Stimulated activated naive CD8-positive, alpha-beta T cell treated with anti-CD3 and anti-CD28 coated beads, Interleukin-15, Interleukin-2, amounts not matched to agents 100 U/mL and 50 U/mL, for 24 hours (primary cell): Measurements from ENCODE around the gene HDAC9.

Experiments used
- ATAC-seq: fragments of 150-1000 bp; cut with Tn5 transposase; one replicate; pipeline ENCODE4 v1.10.0; 2021
- DNase-seq: peaks from one replicate; pipeline ENCODE4 v3.0.0; 2021

HDAC9 gene

DNA sequence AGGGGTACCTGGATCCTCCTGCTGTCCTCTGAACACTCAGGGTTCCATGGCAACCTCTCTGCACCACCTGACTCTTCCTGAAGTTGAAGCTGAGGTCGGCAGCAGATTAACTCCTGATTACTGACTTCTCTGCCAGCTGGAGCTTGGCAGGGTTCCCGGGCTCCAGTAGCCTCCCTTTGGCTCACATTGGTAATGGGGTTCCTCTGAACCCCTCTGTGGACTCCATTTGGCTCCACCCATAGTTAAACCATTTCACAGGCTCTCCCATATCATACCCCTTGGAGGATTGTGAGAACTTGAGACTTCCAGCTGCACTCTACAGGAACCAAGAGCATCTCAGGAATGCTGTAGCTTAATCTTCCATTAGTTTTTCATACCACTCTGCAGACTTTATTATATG, 292.5 kb downstream of the HDAC9 start:
- ATAC-seq (no peak), DNase-seq (no peak)

DNA sequence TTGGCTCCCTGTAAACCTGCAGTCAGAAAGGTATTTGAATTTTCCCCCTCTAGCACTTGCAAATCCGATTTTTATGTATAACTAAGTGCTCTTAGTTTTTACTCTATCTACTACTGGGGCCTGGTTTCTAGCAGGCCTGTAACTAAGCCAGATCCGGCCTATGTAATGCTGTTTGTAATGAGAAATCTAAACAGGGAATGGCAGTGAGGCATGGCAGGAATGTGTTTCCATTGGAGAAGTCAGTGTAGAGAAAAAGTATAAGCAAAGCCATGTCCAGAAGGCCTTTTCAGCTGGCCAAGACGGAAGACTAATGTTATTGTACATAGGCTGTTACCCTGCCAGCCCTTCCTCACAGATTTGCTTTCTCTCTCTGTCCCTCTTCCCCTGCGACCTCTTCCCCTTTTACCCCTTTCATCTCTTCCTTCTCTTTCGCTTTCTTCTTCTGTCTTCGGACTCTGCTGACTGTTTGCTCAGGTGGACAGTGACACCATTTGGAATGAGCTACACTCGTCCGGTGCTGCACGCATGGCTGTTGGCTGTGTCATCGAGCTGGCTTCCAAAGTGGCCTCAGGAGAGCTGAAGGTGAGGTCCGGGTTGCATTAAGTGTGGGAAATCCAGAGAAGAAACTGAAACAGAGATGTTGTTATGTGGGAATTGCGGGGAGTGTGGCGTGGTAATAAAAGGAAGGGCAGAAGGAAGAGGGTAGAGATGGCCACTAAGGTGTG, 297.5 kb downstream of the HDAC9 start:
- DNase-seq, result no peak
- ATAC-seq, result no peak

DNA sequence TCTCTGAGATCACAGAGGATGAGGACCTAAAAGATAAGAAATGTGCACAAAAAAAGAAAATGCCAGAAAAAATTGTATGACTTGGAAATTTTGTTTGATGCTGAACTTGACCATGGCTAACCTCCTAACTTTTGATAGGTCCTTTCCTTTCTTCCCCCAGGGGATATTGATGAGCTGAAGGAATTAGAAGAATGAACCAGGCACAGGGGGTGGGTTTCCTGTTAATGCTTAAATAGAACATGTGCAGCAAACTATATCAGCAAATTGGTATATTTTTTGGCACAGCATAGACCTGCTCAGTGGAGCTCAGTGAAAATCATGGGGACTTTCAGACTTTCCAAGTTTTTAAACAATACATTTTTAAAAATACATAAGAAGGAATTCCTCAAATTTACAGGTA, 300.7 kb downstream of the HDAC9 start:
- DNase-seq (no peak), ATAC-seq (no peak)

DNA sequence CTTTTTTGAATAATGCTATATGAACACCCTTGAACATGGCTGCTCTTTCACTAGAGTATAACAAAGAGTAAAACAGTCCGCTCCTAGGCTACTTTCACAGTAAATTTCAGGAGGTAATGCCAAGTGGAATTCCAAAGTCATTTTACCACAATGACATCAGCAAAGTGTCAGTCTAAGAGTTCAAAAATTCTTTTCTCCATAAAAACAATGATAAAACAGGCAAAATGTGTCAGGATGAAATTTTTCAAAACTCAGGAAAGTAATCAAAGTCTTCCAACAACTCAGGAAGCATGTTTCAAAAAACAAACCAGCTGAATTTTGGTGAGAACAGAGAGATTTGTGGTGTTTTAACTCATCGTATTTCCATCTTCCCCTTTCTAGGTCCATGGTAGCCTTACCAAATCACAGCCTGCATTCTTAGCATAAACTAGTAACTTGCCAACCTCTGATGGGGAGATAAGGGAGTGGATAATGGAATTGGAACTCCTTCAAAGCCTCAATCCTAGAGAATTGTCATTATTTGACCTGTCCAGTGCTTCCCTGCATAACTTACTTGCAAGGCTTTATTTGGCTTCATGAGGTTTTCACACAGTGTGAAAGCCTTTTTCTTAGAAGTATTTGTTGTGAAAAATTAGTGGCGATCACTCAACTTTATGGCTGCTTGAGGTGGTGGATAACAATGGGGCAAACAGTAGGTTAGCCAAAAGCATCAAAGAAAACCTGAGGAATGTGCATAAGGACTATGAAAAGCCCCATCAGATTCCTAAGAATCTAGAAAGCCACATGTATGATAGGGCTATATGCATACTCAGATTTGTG, 302.7 kb downstream of the HDAC9 start:
- DNase-seq, result no peak
- ATAC-seq, result no peak

DNA sequence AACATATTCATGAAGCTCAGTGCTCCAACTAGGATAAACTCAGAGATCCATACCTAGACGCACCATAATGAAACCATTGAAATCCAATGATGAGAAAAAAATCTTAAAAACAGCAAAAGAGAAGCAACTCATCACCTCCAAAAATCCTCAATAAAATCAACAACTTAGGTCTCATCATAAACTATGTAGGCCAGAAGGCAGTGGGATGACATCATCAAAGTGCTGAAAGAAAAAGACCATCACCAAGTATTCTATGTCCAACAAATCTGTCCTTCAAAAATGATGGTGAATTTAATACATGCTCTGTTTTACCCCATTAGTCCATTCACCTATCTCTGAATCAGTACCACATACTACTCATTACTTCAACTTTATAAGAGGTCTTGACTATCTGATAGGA, 304.4 kb downstream of the HDAC9 start:
- no peak for ATAC-seq
- DNase-seq, result no peak

DNA sequence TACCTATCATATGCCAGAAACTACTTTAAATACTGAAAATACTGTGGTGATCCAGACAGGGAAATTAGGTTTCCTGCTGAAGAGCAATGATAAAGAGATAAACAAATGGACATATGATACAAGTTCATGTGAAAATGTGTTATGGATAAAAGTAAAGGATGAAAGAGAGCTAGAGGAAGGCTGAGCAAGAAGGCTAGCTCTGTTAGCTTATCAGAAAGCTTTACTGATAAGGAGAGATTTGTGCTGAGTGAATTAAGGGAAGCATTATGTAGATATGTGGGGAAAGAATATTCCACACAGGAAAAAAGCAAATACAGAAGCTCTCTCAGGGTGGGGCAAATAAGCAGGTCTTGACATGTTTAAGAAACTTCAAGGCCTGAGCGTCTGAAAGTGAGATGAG, 308.4 kb downstream of the HDAC9 start:
- no peak for ATAC-seq
- DNase-seq, result no peak

DNA sequence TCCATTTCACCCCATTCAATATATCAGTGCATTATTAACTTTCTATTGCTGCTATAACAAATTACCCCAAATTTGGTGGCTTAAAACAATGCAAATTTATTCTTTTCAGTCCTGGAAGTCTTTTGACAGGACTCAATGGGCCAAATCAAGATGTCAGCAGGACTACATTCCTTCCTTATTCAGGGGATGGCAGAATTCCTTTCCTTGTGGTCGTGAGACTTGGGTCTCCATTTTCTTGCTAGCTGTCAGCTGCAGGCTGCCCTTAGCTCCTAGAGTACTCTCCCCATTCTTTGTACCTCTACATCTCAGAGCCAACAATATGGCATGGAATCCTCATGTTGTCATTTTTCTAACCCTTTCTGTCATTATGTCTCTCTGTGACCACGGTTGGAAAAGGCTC, 310.6 kb downstream of the HDAC9 start:
- ATAC-seq (no peak), DNase-seq (no peak)

DNA sequence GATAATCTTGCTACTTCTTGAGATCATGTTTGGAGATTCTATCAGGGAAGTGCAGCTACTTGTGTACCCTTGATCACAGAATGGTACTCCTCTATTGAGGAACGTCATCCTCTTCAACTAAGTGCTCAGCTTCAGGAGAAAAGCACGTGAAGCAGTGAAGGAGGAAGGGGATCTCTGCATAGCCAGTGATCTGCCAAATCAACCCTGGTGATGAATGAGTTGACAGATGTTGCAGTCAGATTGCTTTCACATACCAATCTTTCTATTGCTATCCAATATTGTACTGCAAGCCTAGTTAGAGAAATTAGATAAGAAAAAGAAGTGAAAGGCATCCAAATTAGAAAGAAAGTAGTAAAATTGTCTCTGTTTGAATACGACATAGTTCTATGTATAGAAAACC, 312.5 kb downstream of the HDAC9 start:
- no peak for DNase-seq
- no peak for ATAC-seq

DNA sequence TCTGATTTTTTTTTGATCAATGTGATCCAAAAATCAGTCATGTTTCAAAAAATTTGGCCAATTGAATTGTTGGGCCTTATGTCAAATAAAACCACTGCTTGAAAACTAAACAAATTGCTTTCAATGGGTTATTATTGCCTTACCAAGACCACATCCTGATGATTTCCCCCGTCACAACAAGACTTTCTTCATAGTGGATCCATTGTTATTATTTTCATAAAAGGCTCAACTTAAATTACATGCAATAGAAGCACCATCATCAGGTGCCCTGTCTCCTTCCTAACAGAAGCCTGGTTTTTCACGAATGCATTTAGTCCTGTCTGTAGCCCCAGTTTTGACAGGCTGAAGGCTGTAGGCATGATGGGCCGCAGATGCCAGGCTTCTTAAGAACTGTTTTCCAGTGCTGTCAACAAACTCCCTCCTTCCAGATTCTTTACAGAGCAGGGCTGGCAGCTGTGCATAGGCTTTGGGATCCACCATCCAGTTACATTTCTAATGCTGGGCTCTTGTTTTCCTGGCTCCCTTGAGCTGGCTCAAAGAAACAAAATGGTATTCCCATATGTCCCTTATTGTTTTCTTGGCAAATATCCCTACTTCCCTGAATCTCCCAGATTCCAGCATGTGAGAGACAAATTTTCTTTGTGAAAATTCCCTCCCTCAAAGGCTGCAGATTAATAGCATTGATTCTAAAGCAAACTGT, 319.9 kb downstream of the HDAC9 start:
- DNase-seq (no peak), ATAC-seq (no peak)

DNA sequence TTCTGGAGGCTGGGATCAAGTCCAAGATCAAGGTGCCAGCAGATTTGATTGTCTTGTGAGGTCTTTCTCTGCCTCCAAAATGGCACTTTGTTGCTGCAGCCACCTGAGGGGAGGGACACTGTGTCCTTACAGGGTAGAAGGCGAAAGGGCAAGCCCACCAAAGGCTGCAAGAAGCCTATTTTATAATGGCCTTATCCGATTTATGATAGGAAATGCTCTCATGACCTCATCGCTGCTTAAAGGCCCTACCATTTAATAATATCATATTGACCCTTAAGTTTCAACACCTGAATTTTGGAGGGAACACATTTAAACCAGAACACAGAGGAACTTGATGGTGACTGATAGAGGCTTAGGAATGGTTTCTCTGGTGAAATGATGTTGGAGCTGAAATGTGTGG, 325.4 kb downstream of the HDAC9 start:
- ATAC-seq (no peak), DNase-seq (no peak)

DNA sequence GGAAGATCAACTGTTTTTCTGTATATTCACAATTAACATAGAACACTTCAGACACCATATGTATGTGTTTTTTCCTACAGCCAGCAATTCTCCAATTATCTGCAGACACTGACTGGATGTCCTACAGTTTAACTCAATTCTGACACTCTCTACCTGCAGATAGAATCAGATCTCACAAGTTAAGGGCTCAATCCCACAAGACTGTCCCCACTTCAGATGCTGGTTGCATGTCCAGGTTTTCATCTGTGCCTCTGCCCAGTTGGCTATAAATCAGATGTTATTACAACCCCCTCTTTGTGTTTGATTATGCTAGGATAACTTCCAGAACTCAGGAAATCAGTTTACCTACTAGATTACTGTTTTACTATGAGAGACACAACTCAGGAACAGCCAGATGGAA, 326.0 kb downstream of the HDAC9 start:
- no peak for ATAC-seq
- DNase-seq, result no peak

DNA sequence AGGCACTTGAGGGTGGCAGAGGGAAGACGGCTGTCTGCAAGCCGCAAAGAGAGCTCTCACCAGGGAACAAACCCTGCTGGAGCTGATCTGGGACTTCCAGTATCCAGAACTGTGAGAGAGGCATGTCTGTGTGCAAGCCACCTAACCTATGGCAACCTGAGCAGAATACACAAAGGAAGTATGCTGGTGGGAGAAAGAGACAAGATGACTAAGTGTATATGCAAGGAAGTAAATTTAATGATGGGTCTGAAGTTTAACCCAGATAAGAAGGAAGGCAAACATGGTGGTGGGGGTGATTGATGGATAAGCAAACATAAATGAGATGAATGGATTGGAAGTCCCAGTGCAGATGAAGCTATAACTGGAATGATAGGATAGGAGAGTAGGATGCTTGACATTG, 328.6 kb downstream of the HDAC9 start:
- ATAC-seq, result no peak

DNA sequence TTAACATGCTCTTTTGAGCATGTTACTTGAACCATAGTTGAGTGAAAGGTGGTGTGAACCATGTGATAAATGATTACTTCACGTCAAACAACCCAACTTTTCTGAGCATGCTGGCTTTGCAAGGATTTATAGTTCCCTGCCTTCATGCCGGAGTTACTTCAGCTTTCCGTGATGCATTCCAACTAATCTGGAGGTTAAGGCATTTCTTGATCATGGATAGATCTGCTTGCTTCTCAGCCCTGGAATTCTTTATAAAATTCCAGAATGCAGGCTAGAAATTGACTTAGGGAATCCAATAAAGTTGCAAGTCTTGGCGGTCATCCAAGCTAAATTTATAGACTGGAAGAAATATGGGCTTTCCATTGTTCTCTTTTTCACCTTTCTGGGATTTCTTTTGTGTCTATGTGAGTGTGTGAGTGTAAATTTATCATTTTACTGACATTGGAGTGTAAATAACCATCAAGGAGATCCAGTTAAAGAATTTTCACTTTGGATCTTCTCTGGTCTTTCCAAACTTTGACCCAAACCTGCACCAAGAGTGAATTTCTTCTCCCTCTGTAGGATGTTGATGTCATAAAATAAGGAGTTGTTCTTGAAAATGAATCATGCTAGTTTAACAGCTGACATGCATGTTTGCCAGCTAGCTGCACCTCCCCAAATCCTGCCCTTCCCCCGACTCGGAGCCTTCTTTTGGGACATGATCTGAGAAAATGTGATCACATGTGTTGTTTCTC, 332.9 kb downstream of the HDAC9 start:
- DNase-seq, result no peak

More for the DNA sequence above, 328.6 kb downstream of the HDAC9 start:
- no peak for DNase-seq

DNA sequence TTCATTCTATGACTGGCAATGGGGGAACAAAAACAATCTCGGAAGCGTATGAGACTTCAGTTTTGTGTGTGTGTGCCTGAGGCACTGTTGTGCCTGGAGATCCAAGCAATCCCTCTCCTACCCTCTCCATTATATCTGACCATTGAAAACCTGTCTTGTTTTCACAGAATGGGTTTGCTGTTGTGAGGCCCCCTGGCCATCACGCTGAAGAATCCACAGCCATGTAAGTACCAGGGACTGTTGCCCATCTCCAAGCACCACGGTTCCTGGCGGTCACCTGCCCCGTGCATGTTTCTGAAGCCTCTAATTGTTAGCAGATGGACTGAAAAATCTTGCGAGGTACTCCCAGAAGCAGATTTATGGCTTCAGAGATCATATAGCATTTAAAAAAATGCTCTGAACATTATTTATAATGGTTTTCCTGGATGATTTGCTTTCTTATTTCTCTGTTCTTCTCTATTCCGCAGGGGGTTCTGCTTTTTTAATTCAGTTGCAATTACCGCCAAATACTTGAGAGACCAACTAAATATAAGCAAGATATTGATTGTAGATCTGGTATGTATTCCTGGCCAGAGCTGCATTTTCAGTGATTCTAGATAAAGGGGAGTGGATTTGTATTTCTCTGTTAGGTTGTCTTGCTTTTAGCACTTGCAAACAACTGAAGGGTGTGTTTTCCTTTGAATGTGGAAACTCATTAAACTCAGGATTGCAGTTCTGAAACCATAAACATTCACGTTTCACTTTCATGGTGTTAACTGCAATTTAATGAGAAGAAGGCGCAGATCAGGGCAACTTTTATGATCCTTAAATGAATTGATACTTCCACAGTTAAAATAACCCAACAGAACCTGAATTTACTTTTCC, 333.7 kb downstream of the HDAC9 start:
- DNase-seq (no peak), ATAC-seq (no peak)

More for the DNA sequence above, 332.9 kb downstream of the HDAC9 start:
- ATAC-seq, result no peak

DNA sequence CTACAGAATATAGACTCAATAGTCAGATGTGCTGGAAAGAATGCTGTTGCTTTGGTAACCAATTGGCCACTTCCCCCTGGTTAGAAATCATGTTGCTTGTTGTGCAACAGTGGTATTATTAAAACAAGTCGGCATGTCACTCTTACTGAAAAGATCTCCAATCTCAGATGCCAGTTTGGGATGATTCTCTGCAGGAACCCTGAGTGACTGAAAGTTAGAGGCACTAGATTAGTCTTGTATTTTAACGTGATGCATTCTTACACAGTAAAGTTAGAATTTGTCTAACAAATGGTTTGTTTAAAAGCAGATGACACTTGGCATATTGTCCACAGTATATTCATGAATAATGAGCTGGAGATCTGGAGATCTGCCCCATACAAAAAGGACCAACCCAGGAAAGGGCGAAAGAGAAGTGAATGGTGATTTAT, 334.3 kb downstream of the HDAC9 start:
- DNase-seq (no peak), ATAC-seq (no peak)

DNA sequence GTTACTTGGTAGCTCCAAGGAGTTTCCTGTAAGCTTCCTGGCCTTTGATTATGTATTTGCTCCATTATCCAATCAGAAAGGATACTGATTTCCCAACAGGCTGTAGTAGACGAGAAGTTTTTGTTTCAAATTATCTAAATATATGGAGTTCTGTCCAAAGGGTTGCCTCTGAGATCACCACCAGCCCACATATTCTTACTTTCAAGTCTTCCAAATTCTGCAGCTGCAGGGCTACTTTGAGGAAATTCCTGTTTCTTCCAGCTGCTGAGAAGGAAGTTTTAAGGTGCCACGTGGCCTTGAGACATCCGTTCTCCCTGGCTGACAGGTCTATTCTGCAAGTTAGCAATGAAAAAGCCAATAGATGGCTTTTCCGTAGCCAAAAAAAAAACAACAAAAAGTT, 335.9 kb downstream of the HDAC9 start:
- DNase-seq (no peak), ATAC-seq (no peak)

DNA sequence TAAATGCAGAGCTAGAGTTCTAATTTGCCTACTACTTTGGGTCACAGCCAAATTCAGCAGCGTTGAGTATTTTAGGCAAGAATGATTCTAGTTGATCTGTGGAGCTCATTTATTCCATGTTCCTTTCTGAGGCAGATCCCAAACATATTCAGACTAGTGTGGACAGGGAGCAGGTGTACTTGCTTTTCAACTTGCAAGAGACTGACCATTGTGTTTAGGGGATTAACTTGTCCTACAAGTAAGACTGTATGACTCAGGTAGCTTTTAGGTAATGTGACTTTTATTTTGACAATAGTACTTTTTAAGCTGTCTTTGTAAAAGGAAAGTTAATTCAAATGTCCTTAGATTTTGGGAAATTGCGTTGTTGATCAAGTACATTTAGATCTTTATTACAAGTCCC, 336.4 kb downstream of the HDAC9 start:
- no peak for ATAC-seq
- no peak for DNase-seq

DNA sequence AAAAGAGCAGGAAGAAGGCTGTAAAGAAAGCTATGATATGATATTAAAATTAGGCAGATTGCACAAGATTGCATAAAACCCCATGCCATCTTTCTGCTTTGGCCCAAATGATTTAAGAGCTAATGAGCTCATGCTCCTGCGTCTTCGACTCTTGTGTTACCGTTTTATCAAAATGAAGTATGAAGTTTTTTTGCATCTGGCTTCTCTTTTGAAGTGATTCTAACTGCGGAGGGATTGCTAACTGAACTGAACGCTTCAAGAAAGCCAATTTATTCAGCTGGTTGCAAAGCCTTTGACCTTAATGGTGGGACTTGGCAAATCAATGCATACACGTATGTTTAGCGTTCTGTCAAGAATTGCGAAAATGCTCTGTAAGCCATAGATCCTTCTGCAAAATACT, 339.0 kb downstream of the HDAC9 start:
- ATAC-seq, result no peak
- DNase-seq, result no peak

DNA sequence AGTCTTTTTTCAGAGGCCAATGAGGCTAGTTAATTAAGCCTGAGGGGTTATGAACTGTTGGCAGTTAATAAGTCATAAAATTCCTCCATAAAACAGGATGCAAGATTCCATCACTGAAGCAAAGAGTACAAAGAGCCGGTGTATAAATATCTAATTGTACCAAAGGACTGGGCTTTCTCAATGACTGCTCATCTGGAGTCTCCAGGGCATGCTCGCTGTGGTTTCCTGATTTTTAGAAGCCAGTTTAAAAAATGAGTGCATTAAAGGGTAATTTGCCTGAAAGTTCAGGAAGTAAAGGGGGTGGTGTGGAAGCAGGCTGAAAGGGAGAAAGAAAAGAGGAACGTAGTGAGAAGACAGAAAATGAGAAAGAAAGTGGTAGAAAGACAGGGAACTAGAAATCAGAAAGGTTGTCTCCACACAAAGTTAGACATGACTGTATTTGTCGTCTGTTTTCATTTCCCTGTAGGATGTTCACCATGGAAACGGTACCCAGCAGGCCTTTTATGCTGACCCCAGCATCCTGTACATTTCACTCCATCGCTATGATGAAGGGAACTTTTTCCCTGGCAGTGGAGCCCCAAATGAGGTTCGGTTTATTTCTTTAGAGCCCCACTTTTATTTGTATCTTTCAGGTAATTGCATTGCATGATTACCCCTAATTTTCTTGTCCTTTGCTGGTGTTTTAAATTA, 339.6 kb downstream of the HDAC9 start:
- no peak for DNase-seq
- ATAC-seq, result no peak

DNA sequence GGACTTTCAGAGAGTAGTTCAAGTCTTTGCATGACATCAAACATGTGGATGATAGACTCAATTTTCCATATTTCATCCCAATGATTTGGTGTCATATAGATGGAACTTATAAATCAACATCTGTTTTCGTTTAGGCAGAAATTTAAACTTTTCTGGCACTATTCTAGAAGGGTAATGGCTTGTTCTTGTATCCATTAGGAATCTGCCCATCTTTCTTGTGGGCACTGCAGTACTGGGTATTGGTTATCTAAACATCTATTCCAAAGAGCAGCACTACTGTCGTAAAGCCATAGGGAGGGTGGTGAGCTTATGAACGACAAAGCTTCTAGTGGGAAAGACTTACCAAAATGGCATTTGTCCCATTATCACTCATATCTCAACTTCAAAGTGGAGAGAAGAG, 348.4 kb downstream of the HDAC9 start:
- ATAC-seq, result no peak

DNA sequence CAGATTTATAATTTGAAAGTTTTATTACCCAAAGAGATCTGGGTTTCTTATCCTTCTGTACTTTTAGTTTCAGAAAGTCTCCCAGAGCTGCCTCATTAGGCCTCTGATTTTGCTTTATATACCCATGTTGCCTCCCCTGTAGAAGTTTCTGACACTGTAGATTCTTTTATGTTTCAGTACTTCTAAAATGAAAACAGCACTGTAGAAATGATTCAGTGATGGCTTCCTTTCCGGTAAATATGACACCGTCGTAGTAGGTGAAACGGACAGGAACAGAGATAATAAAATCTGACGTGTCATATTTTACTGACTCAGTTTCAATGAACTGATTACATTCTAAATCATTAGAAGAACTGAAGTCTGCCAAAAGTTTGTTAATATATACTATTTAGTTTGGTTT, 349.2 kb downstream of the HDAC9 start:
- ATAC-seq (no peak), DNase-seq (no peak)

More for the DNA sequence above, 348.4 kb downstream of the HDAC9 start:
- no peak for DNase-seq
